Measurements from ENCODE around the gene PLXNC1. TPM values are rescaled to one million over a fixed set of nuclear protein-coding genes. Genes with fewer than 3 reads are reported as not detected.

Gene PLXNC1
- total and polyA plus RNA-seq, 9 of the 15 experiments (the other 6 are each of a cell fraction or from before 2014, with no cell fraction given) = 0.08 to 0.87 (median 0.28) TPM

DNA sequence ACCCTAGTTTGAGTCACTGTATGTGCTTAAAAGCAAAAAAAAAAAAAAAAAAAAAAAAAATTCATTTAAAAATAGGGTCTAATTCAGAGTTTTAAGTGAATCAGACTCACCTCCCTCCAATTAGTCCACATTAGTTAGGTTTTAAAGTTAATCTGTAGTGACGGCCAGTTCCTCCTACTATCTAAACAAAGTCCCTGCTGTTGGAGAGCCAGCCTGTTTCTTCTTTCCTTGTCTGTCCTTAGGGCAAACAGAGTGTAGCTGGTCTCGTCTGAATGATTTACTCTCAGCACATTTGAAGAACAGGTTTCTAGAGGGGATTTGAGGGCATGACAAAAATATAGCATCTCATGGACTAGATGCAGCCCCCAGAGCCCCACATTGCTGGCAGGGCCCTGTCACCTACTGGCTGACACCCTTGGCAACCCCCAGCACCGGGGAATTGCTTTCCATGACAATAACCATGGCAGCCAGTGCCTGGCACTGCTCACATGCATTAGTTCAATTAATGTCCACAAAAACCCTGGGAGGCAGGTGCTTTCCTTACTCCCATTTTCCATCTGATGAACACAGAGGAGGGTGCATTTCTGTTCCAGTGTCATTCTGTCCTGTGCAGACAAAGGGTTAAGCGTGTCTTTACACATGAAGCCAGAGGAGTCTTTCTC lies 138.3 kb downstream of the PLXNC1 start:
- no peaks in the 10 kb centered on the region; the same call in 1 of the 2 replicates for H4K20me1 ChIP-seq (replicated peaks; ENCODE audit: control insufficient read depth, insufficient read depth, low read length)
- CTCF ChIA-PET (ENCODE audit: low intra/inter-chr PET ratio) = no interaction called here
- no peaks in the 10 kb centered on the region for H3K9me3 ChIP-seq (replicated peaks; ENCODE audit: control insufficient read depth, insufficient read depth, low read depth, low read length)
- no peaks in the 10 kb centered on the region for H3K27me3 ChIP-seq (ENCODE audit: control insufficient read depth in 2 of 2, insufficient read depth in 2 of 2, low read length in 2 of 2)
- no peak for FAIRE-seq
- no peaks in the 10 kb centered on the region for H3K9me1 ChIP-seq (ENCODE audit: control insufficient read depth, insufficient read depth, low read length)
- 85% methylated on average over 4 of the region's 4 CpGs for WGBS (ENCODE audit: insufficient coverage, low coverage, missing lambda C conversion rate)
- H3K79me2 ChIP-seq (ENCODE audit: control insufficient read depth, insufficient read depth, low read length) = no peaks in the 10 kb centered on the region
- TF ChIP-seq HSF4 (CRISPR knock-in tag; IDR thresholded peaks at IDR 0.05; ENCODE audit: borderline replicate concordance) (no peak), FOSL1 (tag; conservative IDR thresholded peaks at IDR 0.05) (no peak), KDM2B (CRISPR knock-in tag; IDR thresholded peaks at IDR 0.05) (no peak), ZNF316 (IDR thresholded peaks at IDR 0.05) (no peak), RBM25 (IDR thresholded peaks at IDR 0.05; ENCODE audit: low read depth, low read length, severe bottlenecking) (no peak), ZNF830 (CRISPR knock-in tag; IDR thresholded peaks at IDR 0.05) (no peak), U2AF1 (optimal IDR thresholded peaks at IDR 0.05; ENCODE audit: low read depth, low read length) (no peak), EP300 (IDR thresholded peaks at IDR 0.05; ENCODE audit: low read length) (no peak), KLF13 (tag; IDR thresholded peaks at IDR 0.05; ENCODE audit: borderline replicate concordance, low read depth) (no peak)
- TF ChIP-seq, protein P1, sequence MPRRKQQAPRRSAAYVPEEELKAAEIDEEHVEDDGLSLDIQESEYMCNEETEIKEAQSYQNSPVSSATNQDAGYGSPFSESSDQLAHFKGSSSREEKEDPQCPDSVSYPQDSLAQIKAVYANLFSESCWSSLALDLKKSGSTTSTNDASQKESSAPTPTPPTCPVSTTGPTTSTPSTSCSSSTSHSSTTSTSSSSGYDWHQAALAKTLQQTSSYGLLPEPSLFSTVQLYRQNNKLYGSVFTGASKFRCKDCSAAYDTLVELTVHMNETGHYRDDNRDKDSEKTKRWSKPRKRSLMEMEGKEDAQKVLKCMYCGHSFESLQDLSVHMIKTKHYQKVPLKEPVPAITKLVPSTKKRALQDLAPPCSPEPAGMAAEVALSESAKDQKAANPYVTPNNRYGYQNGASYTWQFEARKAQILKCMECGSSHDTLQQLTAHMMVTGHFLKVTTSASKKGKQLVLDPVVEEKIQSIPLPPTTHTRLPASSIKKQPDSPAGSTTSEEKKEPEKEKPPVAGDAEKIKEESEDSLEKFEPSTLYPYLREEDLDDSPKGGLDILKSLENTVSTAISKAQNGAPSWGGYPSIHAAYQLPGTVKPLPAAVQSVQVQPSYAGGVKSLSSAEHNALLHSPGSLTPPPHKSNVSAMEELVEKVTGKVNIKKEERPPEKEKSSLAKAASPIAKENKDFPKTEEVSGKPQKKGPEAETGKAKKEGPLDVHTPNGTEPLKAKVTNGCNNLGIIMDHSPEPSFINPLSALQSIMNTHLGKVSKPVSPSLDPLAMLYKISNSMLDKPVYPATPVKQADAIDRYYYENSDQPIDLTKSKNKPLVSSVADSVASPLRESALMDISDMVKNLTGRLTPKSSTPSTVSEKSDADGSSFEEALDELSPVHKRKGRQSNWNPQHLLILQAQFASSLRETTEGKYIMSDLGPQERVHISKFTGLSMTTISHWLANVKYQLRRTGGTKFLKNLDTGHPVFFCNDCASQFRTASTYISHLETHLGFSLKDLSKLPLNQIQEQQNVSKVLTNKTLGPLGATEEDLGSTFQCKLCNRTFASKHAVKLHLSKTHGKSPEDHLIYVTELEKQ (CRISPR knock-in tag; IDR thresholded peaks at IDR 0.05) = no peak
- BruUV-seq (replicated peaks) = no TSS peak
- no peak overlapping the region for H3K4me2 ChIP-seq (ENCODE audit: insufficient read depth, low read length)
- no peak overlapping the region for H3K9ac ChIP-seq (ENCODE audit: insufficient read depth in 1 of 2, low read depth in 2 of 2, low read length in 2 of 2)
- POLR2A ChIA-PET = no interaction called here
- ATAC-seq = no peak
- no peaks in the 10 kb centered on the region for H3K36me3 ChIP-seq (ENCODE audit: control insufficient read depth, insufficient read depth, low read length)
- intact Hi-C loops (cut with micrococcal nuclease) (no loop called here), in situ Hi-C loops (cut with MboI) (no loop called here)
- H3K27ac ChIP-seq (ENCODE audit: extremely low read depth, low read depth, low read length) = no peak overlapping the region
- H3K4me3 ChIP-seq = no peak overlapping the region
- no peak for DNase-seq (ENCODE audit: extremely low read depth in 1 of 4, low spot score in 3 of 4)
- peaks cover 10 to 12% of the 10 kb centered on the region in 2 experiments; a peak in 3 of 5 replicates for H3K4me1 ChIP-seq (replicated peaks in 1 of 2; ENCODE audit: control insufficient read depth in 2 of 2, insufficient read depth in 2 of 2, low read length in 2 of 2)
- no peak overlapping the region for H2AFZ ChIP-seq (ENCODE audit: low read depth, low read length)

Data from K562 (cell line).